ENCODE measurements around the gene ABCA2. TPM values are rescaled to one million over a fixed set of nuclear protein-coding genes. Genes with fewer than 3 reads are reported as not detected.
A peak's percentile ranks its signal among the peaks of the same experiment; 100 is the strongest.

The ABCA2 gene
- total RNA-seq, 1 experiment from 2014 or later: 21.7 TPM

- intact Hi-C loops (cut with micrococcal nuclease): no loop called here
- Mint-ChIP-seq H3K9me3 (ENCODE audit: unreplicated experiment) (no peaks in the 10 kb centered on the region), H3K4me1 (ENCODE audit: insufficient read depth, unreplicated experiment) (peaks cover 8% of the 10 kb centered on the region), H3K36me3 (ENCODE audit: insufficient read depth, unreplicated experiment) (peaks cover 5% of the 10 kb centered on the region), H3K27ac (ENCODE audit: low read depth, unreplicated experiment) (no peak overlapping the region), H3K4me3 (ENCODE audit: unreplicated experiment) (peak overlapping the region; percentile 67), H3K27me3 (ENCODE audit: insufficient read depth, unreplicated experiment) (no peaks in the 10 kb centered on the region)
- no TSS peak for BruUV-seq (replicated peaks)
- POLR2A ChIA-PET: interaction anchor here (1.4 to 1.9 kb wide), 2 partner anchors 14 to 17 kb away, joined by 3 to 4 read pairs; no protein-coding TSS in a partner anchor
- CTCF ChIA-PET: interaction anchor here (0.6 to 8.1 kb wide), 57 partner anchors 8 to 586 kb away, joined by 3 to 85 read pairs (median 4); partner anchors contain the start of genes AJM1, C8G, CLIC3 and MAN1B1
- TF ChIP-seq CTCF (IDR thresholded peaks at IDR 0.05; ENCODE audit: unreplicated experiment): peak; percentile 85
- peak; percentile 70 for DNase-seq (ENCODE audit: unreplicated experiment)
Measured at GRCh38 chr9:137029058-137029936, 1.3 kb upstream of the ABCA2 start.

GRCh38 chr9:137028263-137029057 is 423 bp upstream of the ABCA2 start:
- peak; percentile 71 for TF ChIP-seq CTCF (IDR thresholded peaks at IDR 0.05; ENCODE audit: unreplicated experiment)
- POLR2A ChIA-PET: interaction anchor here (1.4 to 1.9 kb wide), 2 partner anchors 15 to 18 kb away, joined by 3 to 4 read pairs; no protein-coding TSS in a partner anchor
- H3K4me1 Mint-ChIP-seq (ENCODE audit: insufficient read depth, unreplicated experiment): peaks cover 8% of the 10 kb centered on the region

GRCh38 chr9:137026828-137027227 is 1.2 kb downstream of the ABCA2 start:
- peaks cover 5% of the 10 kb centered on the region for H3K36me3 Mint-ChIP-seq (ENCODE audit: insufficient read depth, unreplicated experiment)
- peaks cover 8% of the 10 kb centered on the region for H3K4me1 Mint-ChIP-seq (ENCODE audit: insufficient read depth, unreplicated experiment)
- no peak overlapping the region for H3K27ac Mint-ChIP-seq (ENCODE audit: low read depth, unreplicated experiment)
- H3K9me3 Mint-ChIP-seq (ENCODE audit: unreplicated experiment): no peaks in the 10 kb centered on the region
- peak overlapping the region; percentile 74 for H3K4me3 Mint-ChIP-seq (ENCODE audit: unreplicated experiment)
- H3K27me3 Mint-ChIP-seq (ENCODE audit: insufficient read depth, unreplicated experiment): no peaks in the 10 kb centered on the region
- DNase-seq (ENCODE audit: unreplicated experiment): no peak
- intact Hi-C loops (cut with micrococcal nuclease): no loop called here
- no TSS peak for BruUV-seq (replicated peaks)
- ChIA-PET POLR2A (interaction anchor here (0.7 to 1.3 kb wide), 5 partner anchors 9 to 227 kb away, joined by 3 to 6 read pairs (median 4); partner anchors contain the start of gene TPRN), CTCF (interaction anchor here (0.6 to 8.1 kb wide), 11 partner anchors 8 to 1163 kb away, joined by 3 to 85 read pairs (median 4); partner anchors contain the start of genes EDF1 and SAPCD2)
- TF ChIP-seq CTCF (IDR thresholded peaks at IDR 0.05; ENCODE audit: unreplicated experiment): no peak

More at GRCh38 chr9:137028263-137029057, 423 bp upstream of the ABCA2 start:
- no peaks in the 10 kb centered on the region for H3K27me3 Mint-ChIP-seq (ENCODE audit: insufficient read depth, unreplicated experiment)
- intact Hi-C loops (cut with micrococcal nuclease): no loop called here
- peak; percentile 61 for DNase-seq (ENCODE audit: unreplicated experiment)
- peak overlapping the region; percentile 67 for H3K4me3 Mint-ChIP-seq (ENCODE audit: unreplicated experiment)
- H3K9me3 Mint-ChIP-seq (ENCODE audit: unreplicated experiment): no peaks in the 10 kb centered on the region
- CTCF ChIA-PET: interaction anchor here (0.6 to 8.1 kb wide), 42 partner anchors 10 to 635 kb away, joined by 3 to 85 read pairs (median 4); partner anchors contain the start of genes AJM1, C8G, CLIC3 and MAN1B1
- no TSS peak for BruUV-seq (replicated peaks)
- no peak overlapping the region for H3K27ac Mint-ChIP-seq (ENCODE audit: low read depth, unreplicated experiment)
- H3K36me3 Mint-ChIP-seq (ENCODE audit: insufficient read depth, unreplicated experiment): peaks cover 5% of the 10 kb centered on the region

Measured in MCF 10A (cell line).